K562 (cell line): ENCODE measurements around the gene KIAA0930. TPM values are rescaled to one million over a fixed set of nuclear protein-coding genes. Genes with fewer than 3 reads are reported as not detected.

ENCODE experiments used
- ASH1L ChIP-seq: fragments of 450-650 bp; IDR thresholded peaks from 2 replicates; pipeline ENCODE4 v1.6.1; 2018; ENCODE audit warnings: borderline replicate concordance, mild to moderate bottlenecking, low read depth; ENCODE audit not compliant: partially characterized antibody
- EP300 ChIP-seq: IDR thresholded peaks from 2 replicates; pipeline ENCODE4 v1.6.1; 2012; ENCODE audit warnings: low read length, improper control_type of control experiment
- ERF ChIP-seq: fragments of 450-650 bp; formaldehyde crosslinking; IDR thresholded peaks from 2 replicates; pipeline ENCODE4 v1.4.0; 2020; ENCODE audit warnings: mild to moderate bottlenecking, mixed read lengths
- NRF1 ChIP-seq, 2 experiments: fragments of 450-650 bp; IDR thresholded peaks in 1 of 2; conservative IDR thresholded peaks in 1 of 2; 2 replicates each; pipeline ENCODE4 v1.6.1; 2014; ENCODE audit warnings: mild to moderate bottlenecking in 2 of 2
- NUFIP1 ChIP-seq: fragments of 450-650 bp; IDR thresholded peaks from 2 replicates; pipeline ENCODE4 v1.6.1; 2018; ENCODE audit not compliant: partially characterized antibody
- RBBP5 ChIP-seq: fragments of 200-600 bp; sonication (generic); IDR thresholded peaks from 2 replicates; pipeline ENCODE4 v1.6.1; 2012; ENCODE audit warnings: borderline replicate concordance, mild to moderate bottlenecking, low read length, control low read depth, inconsistent platforms; ENCODE audit not compliant: insufficient read depth, poor library complexity, severe bottlenecking
- RFX7 ChIP-seq: fragments of 250-450 bp; sonication (Bioruptor Pico); IDR thresholded peaks from 2 replicates; pipeline ENCODE4 v1.5.1; 2021; ENCODE audit warnings: mild to moderate bottlenecking
- TBP ChIP-seq: optimal IDR thresholded peaks from 2 replicates; pipeline ENCODE3; 2011; ENCODE audit warnings: low read depth, low read length, improper control_type of control experiment
- polyA plus RNA-seq, 8 experiments: library from polyadenylated mRNA; depleted of rRNA in 4 of 8; stranded (reverse) in 5 of 8; unstranded in 3 of 8; fragments of >200 nt; fragmentation: Nextera tagmentation in 2 of 8; fragmentation: Illumina TruSeq in 1 of 8; extraction: Ambion mirVana in 2 of 8; extraction: Trizol in 1 of 8; gene quantifications; 2 replicates each; pipeline versions ENCODE4 v1.2.1 to v1.2.3, GENCODE V29; 2011 to 2014; ENCODE audit warnings: inconsistent platforms in 1 of 8, missing spikeins in 1 of 8
- total RNA-seq, 7 experiments: library from RNA; depleted of rRNA in 6 of 7; stranded (reverse); fragments of >200 nt in 6 of 7; fragmentation: Illumina TruSeq in 2 of 7; extraction: Trizol in 2 of 7; gene quantifications; 2 replicates each; pipeline versions ENCODE4 v1.2.1 to v1.2.3, GENCODE V29; 2011 to 2021; ENCODE audit warnings: low replicate concordance in 1 of 7
- TF ChIP-seq, protein P1 (sequence below): sonication (generic); formaldehyde crosslinking; IDR thresholded peaks from 2 replicates; pipeline ENCODE4 v1.8.0; 2022; ENCODE audit warnings: mild to moderate bottlenecking, missing genetic modification reagents
- TF ChIP-seq, protein P2 (sequence below): IDR thresholded peaks from 2 replicates; pipeline ENCODE4 v1.6.1; 2016; ENCODE audit warnings: missing genetic modification characterization, missing compliant biosample characterization

The KIAA0930 gene
- total and polyA plus RNA-seq, 9 of the 15 experiments (the other 6 are each of a cell fraction or from before 2014, with no cell fraction given): 0.24 to 12.1 (median 6.4) TPM

GRCh38 chr22:45164270-45165088, 76.2 kb downstream of the KIAA0930 start (continued):
- TF ChIP-seq ASH1L: no peak
- peak; percentile 9 for TF ChIP-seq TBP
- no peak for TF ChIP-seq EP300
- no peak for TF ChIP-seq NRF1 (conservative IDR thresholded peaks at IDR 0.05 in 1 of 2, IDR thresholded peaks at IDR 0.05 in 1 of 2)
- TF ChIP-seq RFX7 (CRISPR knock-in tag): no peak
- TF ChIP-seq, protein P1, sequence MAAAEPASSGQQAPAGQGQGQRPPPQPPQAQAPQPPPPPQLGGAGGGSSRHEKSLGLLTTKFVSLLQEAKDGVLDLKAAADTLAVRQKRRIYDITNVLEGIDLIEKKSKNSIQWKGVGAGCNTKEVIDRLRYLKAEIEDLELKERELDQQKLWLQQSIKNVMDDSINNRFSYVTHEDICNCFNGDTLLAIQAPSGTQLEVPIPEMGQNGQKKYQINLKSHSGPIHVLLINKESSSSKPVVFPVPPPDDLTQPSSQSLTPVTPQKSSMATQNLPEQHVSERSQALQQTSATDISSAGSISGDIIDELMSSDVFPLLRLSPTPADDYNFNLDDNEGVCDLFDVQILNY: no peak
- no peak for TF ChIP-seq NUFIP1
- TF ChIP-seq RBBP5: no peak
- no peak for TF ChIP-seq ERF (CRISPR knock-in tag)
- TF ChIP-seq, protein P2, sequence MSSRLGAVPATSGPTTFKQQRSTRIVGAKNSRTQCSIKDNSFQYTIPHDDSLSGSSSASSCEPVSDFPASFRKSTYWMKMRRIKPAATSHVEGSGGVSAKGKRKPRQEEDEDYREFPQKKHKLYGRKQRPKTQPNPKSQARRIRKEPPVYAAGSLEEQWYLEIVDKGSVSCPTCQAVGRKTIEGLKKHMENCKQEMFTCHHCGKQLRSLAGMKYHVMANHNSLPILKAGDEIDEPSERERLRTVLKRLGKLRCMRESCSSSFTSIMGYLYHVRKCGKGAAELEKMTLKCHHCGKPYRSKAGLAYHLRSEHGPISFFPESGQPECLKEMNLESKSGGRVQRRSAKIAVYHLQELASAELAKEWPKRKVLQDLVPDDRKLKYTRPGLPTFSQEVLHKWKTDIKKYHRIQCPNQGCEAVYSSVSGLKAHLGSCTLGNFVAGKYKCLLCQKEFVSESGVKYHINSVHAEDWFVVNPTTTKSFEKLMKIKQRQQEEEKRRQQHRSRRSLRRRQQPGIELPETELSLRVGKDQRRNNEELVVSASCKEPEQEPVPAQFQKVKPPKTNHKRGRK (tag): no peak
